H1 (cell line): ENCODE data around the gene ANKRD36B.
"Not testable (repeated sequence)": the region's sequence is repeated elsewhere in the genome, so short reads cannot be mapped to it uniquely, and the experiment has no call there.

Experiments
- BCL11A ChIP-seq, 2 experiments: IDR thresholded peaks; one replicate each; pipeline ENCODE4 v1.6.1; 2011; ENCODE audit warnings: low read depth in 2 of 2, low read length in 2 of 2, mild to moderate bottlenecking in 2 of 2
- CREB1 ChIP-seq: IDR thresholded peaks from 2 replicates; pipeline ENCODE4 v1.6.1; 2012; ENCODE audit warnings: inconsistent platforms
- CTCF ChIP-seq, 3 experiments: IDR thresholded peaks; 1 replicate in 2 of 3; 2 replicates in 1 of 3; pipeline versions ENCODE4 v1.5.1 to v1.6.1; 2011; ENCODE audit warnings: low read length in 3 of 3, mild to moderate bottlenecking in 3 of 3, inconsistent platforms in 2 of 3, low read depth in 1 of 3, moderate library complexity in 1 of 3; ENCODE audit not compliant: insufficient read depth in 1 of 3; ENCODE audit errors: control extremely low read depth in 1 of 3
- GTF2F1 ChIP-seq: IDR thresholded peaks from 2 replicates; pipeline ENCODE4 v1.6.1; 2012; ENCODE audit warnings: low read depth, low read length, improper control_type of control experiment, borderline replicate concordance
- POLR2A ChIP-seq, 2 experiments: IDR thresholded peaks; 1 replicate in 1 of 2; 2 replicates in 1 of 2; pipeline ENCODE4 v1.6.1; 2011; ENCODE audit warnings: low read depth in 2 of 2, low read length in 2 of 2, mild to moderate bottlenecking in 2 of 2; ENCODE audit errors: control extremely low read depth in 1 of 2
- SIN3A ChIP-seq, 2 experiments: IDR thresholded peaks in 1 of 2; conservative IDR thresholded peaks in 1 of 2; 2 replicates each; pipeline ENCODE4 v1.6.1; 2011 to 2012; ENCODE audit warnings: low read length in 2 of 2, improper control_type of control experiment in 1 of 2, low read depth in 1 of 2, mild to moderate bottlenecking in 1 of 2
- SP1 ChIP-seq: IDR thresholded peaks from 2 replicates; pipeline ENCODE4 v1.6.1; 2011; ENCODE audit warnings: low read depth, low read length
- TEAD4 ChIP-seq: IDR thresholded peaks from 2 replicates; pipeline ENCODE4 v1.6.1; 2012; ENCODE audit warnings: low read depth, low read length, inconsistent platforms, mixed read lengths
- ZNF274 ChIP-seq: IDR thresholded peaks from 2 replicates; pipeline ENCODE4 v1.7.0; 2012; ENCODE audit warnings: low read length, borderline replicate concordance; ENCODE audit errors: extremely low read depth

- TF ChIP-seq CTCF (IDR thresholded peaks at IDR 0.05; ENCODE audit: control extremely low read depth in 1 of 3, insufficient read depth in 1 of 3, low read depth in 1 of 3, low read length in 3 of 3); BCL11A (IDR thresholded peaks at IDR 0.05; ENCODE audit: low read depth in 2 of 2, low read length in 2 of 2); CREB1; SIN3A (conservative IDR thresholded peaks at IDR 0.05 in 1 of 2, IDR thresholded peaks at IDR 0.05 in 1 of 2; ENCODE audit: low read depth in 1 of 2, low read length in 2 of 2); SP1; POLR2A (IDR thresholded peaks at IDR 0.05; ENCODE audit: control extremely low read depth in 1 of 2, low read depth in 2 of 2, low read length in 2 of 2); GTF2F1; TEAD4; ZNF274: not testable (repeated sequence)
Measured at GRCh38 chr2:97525904-97526303, 63.8 kb downstream of the ANKRD36B start.
